Stomach (tissue), 9 donors: ENCODE measurements around the gene RGMB. TPM values are rescaled to one million over a fixed set of nuclear protein-coding genes. Genes with fewer than 3 reads are reported as not detected.

Experiments used
- DNase-seq, 2 donors: peaks; one replicate each; pipeline versions ENCODE4 v3.0.0 to v3.0.0-alpha.2; 2013 to 2019
- H3K27ac ChIP-seq, 5 donors: fragments of 200-600 bp in 4 of 5; sonication (generic) in 4 of 5; one replicate each; pipeline ENCODE4 v1.5.1; 2013 to 2019; ENCODE audit warnings: mild to moderate bottlenecking in 1 of 5, moderate library complexity in 1 of 5
- H3K27me3 ChIP-seq, 3 donors: fragments of 200-600 bp; sonication (generic); one replicate each; pipeline ENCODE4 v1.5.1; 2017 to 2019; ENCODE audit warnings: mixed run types in 1 of 3
- H3K36me3 ChIP-seq, 4 donors: fragments of 200-600 bp; sonication (generic); 1 replicate in 3 of 4; 2 replicates in 1 of 4; pipeline ENCODE4 v1.5.1; 2016 to 2019
- H3K4me1 ChIP-seq, 4 donors: fragments of 200-600 bp; sonication (generic); one replicate each; pipeline ENCODE4 v1.5.1; 2016 to 2019
- H3K4me3 ChIP-seq, 4 donors: fragments of 200-600 bp; sonication (generic) in 3 of 4; one replicate each; pipeline ENCODE4 v1.5.1; 2016 to 2019; ENCODE audit warnings: mild to moderate bottlenecking in 1 of 4
- H3K9me3 ChIP-seq, 4 donors: fragments of 200-600 bp; sonication (generic); one replicate each; pipeline ENCODE4 v1.5.1; 2016 to 2019
- EP300 ChIP-seq: sonication (generic); formaldehyde crosslinking; IDR thresholded peaks from one replicate; pipeline ENCODE4 v1.6.1; 2017; ENCODE audit warnings: antibody characterized with exemption
- POLR2A ChIP-seq, 4 donors: fragments of 450-650 bp; IDR thresholded peaks; one replicate each; pipeline ENCODE4 v1.6.1; 2016; ENCODE audit warnings: antibody characterized with exemption in 4 of 4, control low read depth in 2 of 4, mild to moderate bottlenecking in 1 of 4, moderate library complexity in 1 of 4
- POLR2AphosphoS5 ChIP-seq, 3 donors: sonication (generic); formaldehyde crosslinking; IDR thresholded peaks; one replicate each; pipeline ENCODE4 v1.6.1; 2016; ENCODE audit warnings: antibody characterized with exemption in 3 of 3
- WGBS, 5 donors: extraction: QIAGEN DNeasy Blood & Tissue Kit in 3 of 5; methylation state at CpG; one replicate each; pipeline versions ENCODE4 v1.1.5 to v1.1.7; 2013 to 2018; 5-methylcytosine and 5-hydroxymethylcytosine counted together
- intact Hi-C: fragments of 100-400 bp; cut with DNase I; formaldehyde crosslinking; loops from one replicate; pipeline ENCODE4 v1.15.1; 2023; ENCODE audit warnings: low total_unique reads
- polyA plus RNA-seq, 3 donors: library from polyadenylated mRNA; stranded (reverse); fragments of 200-250 nt; gene quantifications; one replicate each; pipeline ENCODE4 v1.2.3, GENCODE V29; 2013
- total RNA-seq, 5 donors: library from RNA; depleted of rRNA; stranded (reverse); fragments of >200 nt; gene quantifications; one replicate each; pipeline versions ENCODE4 v1.1.0 to v1.2.3, GENCODE V29; 2014 to 2016
- TF ChIP-seq, protein P1 (sequence below), 7 experiments: fragments of 450-650 bp in 4 of 7; fragments of 200-600 bp in 3 of 7; sonication (generic) in 3 of 7; IDR thresholded peaks; one replicate each; pipeline ENCODE4 v1.5.1; 2016 to 2019; ENCODE audit warnings: antibody characterized with exemption in 7 of 7, control low read depth in 2 of 7, mild to moderate bottlenecking in 1 of 7
- donor health status: healthy with polysubstance abuse.
- donor health status: Bipolar disorder and iron deficiency.
- donor health status: healthy.

RGMB gene
- total and polyA plus RNA-seq, 8 donors, result 8.4 to 215 (median 50.1) TPM

DNA sequence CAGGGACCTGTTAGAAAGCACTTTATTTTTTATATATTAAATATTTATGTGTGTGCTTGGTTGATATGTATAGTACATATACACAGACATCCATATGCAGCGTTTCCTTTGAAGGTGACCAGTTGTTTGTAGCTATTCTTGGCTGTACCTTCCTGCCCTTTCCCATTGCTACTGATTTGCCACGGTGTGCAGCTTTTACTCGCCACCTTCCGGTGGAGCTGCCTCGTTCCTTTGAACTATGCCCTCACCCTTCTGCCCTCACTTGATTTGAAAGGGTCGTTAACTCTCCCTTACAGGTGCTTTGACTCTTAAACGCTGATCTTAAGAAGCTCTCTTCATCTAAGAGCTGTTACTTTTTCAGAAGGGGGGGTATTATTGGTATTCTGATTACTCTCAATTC is 20.5 kb downstream of the RGMB start:
- no peak overlapping the region for H3K4me3 ChIP-seq
- DNase-seq, result no peak
- no peaks in the 10 kb centered on the region for H3K9me3 ChIP-seq
- H3K4me1 ChIP-seq, result peaks cover 17 to 66% (median 40%) of the 10 kb centered on the region in 4 donors
- intact Hi-C loops, result no loop called here
- no peaks in the 10 kb centered on the region for H3K27me3 ChIP-seq
- TF ChIP-seq EP300 (no peak), POLR2A (IDR thresholded peaks at IDR 0.05) (no peak), POLR2AphosphoS5 (IDR thresholded peaks at IDR 0.05) (no peak)
- TF ChIP-seq, protein P1, sequence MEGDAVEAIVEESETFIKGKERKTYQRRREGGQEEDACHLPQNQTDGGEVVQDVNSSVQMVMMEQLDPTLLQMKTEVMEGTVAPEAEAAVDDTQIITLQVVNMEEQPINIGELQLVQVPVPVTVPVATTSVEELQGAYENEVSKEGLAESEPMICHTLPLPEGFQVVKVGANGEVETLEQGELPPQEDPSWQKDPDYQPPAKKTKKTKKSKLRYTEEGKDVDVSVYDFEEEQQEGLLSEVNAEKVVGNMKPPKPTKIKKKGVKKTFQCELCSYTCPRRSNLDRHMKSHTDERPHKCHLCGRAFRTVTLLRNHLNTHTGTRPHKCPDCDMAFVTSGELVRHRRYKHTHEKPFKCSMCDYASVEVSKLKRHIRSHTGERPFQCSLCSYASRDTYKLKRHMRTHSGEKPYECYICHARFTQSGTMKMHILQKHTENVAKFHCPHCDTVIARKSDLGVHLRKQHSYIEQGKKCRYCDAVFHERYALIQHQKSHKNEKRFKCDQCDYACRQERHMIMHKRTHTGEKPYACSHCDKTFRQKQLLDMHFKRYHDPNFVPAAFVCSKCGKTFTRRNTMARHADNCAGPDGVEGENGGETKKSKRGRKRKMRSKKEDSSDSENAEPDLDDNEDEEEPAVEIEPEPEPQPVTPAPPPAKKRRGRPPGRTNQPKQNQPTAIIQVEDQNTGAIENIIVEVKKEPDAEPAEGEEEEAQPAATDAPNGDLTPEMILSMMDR (IDR thresholded peaks at IDR 0.05), result no peak
- 52 to 73% (median 67%) methylated on average over 7 of the region's 7 CpGs for WGBS, 5 donors
- H3K27ac ChIP-seq, result no peak overlapping the region
- H3K36me3 ChIP-seq, result peaks cover 6 to 23% (median 19%) of the 10 kb centered on the region in 4 donors

DNA sequence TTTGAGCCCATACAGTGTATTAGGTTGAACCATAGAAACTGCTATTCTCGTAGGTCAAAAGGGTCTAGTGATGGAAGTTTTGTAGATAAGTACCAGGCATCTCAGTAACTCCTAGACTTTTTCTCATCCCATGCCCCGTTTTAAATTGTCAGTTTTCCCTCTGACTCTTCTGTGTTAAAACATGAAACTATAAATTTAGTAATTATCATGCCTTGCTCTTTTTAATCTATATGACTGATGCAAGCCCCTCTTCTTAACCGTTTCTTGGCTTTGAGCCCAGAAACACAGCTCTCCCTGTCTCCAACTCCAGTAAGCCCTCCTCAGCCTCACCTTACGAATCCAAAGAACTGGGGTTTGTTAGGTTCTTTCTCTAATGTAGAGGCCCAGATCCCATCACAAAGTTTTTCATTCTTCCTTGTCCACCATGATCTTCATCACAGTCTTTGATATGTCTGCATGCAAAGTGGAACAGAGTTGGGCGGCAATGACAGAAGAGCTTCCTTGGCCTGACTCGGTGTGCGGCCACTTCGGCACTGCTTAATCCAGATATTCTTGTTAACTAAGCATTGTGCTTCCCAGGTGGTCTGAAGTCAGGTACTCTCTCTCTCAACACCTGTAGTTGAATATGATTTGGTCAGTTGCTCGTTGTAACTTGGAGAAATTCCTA is 21.1 kb downstream of the RGMB start:
- intact Hi-C loops, result no loop called here
- peaks cover 6 to 23% (median 19%) of the 10 kb centered on the region in 4 donors for H3K36me3 ChIP-seq
- TF ChIP-seq EP300 (no peak), POLR2A (IDR thresholded peaks at IDR 0.05) (no peak), POLR2AphosphoS5 (IDR thresholded peaks at IDR 0.05) (no peak)
- TF ChIP-seq, protein P1 (IDR thresholded peaks at IDR 0.05), result no peak
- no peaks in the 10 kb centered on the region for H3K27me3 ChIP-seq
- no peak for DNase-seq
- peaks cover 11 to 60% (median 38%) of the 10 kb centered on the region in 4 donors for H3K4me1 ChIP-seq
- WGBS, 5 donors, result 67 to 74% (median 70%) methylated on average over 9 of the region's 9 CpGs
- H3K9me3 ChIP-seq, result no peaks in the 10 kb centered on the region
- no peak overlapping the region for H3K27ac ChIP-seq
- H3K4me3 ChIP-seq, result no peak overlapping the region

DNA sequence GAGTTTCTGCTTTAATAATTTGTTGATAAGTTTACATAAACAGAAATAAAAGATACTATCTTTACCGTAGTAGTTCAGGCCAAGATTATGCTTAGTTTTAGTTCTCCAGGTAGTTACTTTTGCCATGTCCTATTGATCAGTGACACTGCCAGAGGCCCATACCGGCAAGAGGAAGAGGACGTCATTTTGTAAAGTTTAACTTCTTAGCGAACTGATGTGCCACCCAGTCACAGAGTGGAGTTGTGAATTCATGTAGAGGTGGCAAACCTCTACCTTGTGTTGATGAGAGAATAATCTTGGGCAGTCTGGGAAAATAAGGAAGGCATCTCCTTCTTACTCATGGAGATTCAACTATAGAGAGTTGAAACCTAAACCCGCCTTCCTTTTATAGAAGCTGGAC is 21.8 kb downstream of the RGMB start:
- 35 to 61% (median 48%) methylated on average over 5 of the region's 5 CpGs for WGBS, 5 donors
- no peak for DNase-seq

DNA sequence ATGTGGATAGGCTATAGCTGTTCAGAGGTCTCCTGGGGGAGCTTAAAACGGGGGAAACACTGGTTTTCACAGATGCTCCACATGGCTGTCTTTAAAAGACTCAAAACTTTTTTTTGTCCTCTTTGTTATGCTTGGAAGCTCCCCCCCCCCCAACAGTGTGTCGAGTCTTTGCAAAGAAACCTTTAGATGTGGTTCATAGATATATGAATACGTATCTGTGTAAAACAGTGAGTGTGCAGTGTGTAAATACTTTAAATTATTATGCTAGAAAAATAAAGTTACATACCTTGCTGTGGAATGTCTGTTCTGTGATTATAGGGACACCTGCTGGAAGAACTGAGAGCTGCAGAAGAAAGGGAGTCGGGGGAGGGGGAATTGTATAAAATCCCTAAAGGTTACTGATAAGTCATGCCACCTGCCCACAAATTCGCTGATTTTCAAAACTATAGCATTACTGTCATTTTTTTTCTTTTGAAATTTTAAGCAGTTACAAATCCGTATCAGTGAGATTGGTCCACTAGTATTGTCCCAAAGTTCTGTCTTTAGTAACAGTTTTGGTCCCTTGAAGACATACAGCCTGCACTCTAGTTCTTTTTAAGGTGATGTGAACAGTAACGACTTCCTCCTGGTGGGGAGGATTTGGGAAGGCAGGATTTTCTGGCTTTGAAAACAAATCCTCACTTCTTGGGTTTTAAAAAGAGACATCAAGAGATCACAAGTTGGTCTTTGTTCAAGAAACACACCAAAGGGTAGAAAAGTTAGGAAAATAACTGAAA is 22.9 kb downstream of the RGMB start:
- WGBS, 5 donors, result 5 to 8% (median 7%) methylated on average over 7 of the region's 7 CpGs
- Histone ChIP-seq H3K4me3 (no peak overlapping the region), H3K36me3 (peaks cover 6 to 23% (median 19%) of the 10 kb centered on the region in 4 donors), H3K27ac (peak overlapping the region in 2 of 5 donors; percentile 6 to 24), H3K4me1 (peaks cover 5 to 42% (median 27%) of the 10 kb centered on the region in 4 donors), H3K9me3 (no peaks in the 10 kb centered on the region), H3K27me3 (no peaks in the 10 kb centered on the region)
- peak in 1 of 2 donors; percentile 77 for DNase-seq
- intact Hi-C loops, result no loop called here
- peak in 1 of 3 donors; percentile 18 for TF ChIP-seq POLR2AphosphoS5 (IDR thresholded peaks at IDR 0.05)
- TF ChIP-seq, protein P1 (IDR thresholded peaks at IDR 0.05), result peak in 5 of 7 experiments; percentile 60 to 79 (median 67)
- no peak for TF ChIP-seq EP300

More for the DNA sequence above, 21.8 kb downstream of the RGMB start:
- TF ChIP-seq POLR2AphosphoS5 (IDR thresholded peaks at IDR 0.05) (no peak), EP300 (no peak), POLR2A (IDR thresholded peaks at IDR 0.05) (no peak)
- TF ChIP-seq, protein P1 (IDR thresholded peaks at IDR 0.05), result no peak
- peak overlapping the region in 2 of 5 donors; percentile 5 to 6 for H3K27ac ChIP-seq
- H3K36me3 ChIP-seq, result peaks cover 6 to 23% (median 19%) of the 10 kb centered on the region in 4 donors
- peaks cover 10 to 53% (median 34%) of the 10 kb centered on the region in 4 donors for H3K4me1 ChIP-seq
- intact Hi-C loops, result no loop called here
- no peak overlapping the region for H3K4me3 ChIP-seq
- no peaks in the 10 kb centered on the region for H3K9me3 ChIP-seq
- no peaks in the 10 kb centered on the region for H3K27me3 ChIP-seq
